Hematopoietic multipotent progenitor cell treated with erythropoietin and hydrocortisone succinate and interleukin-3 and kit ligand, for 17 days (in vitro differentiated cells): Measurements from ENCODE around the gene MRC1.

Experiments
- DNase-seq: peaks from one replicate; pipeline ENCODE4 v3.0.0-alpha.2; 2015; ENCODE audit warnings: low spot score

The MRC1 gene

GRCh38 chr10:17847585-17848296 lies 38.6 kb downstream of the MRC1 start:
- DNase-seq = no peak

GRCh38 chr10:17848646-17849045 lies 39.5 kb downstream of the MRC1 start:
- DNase-seq = no peak

GRCh38 chr10:17850501-17850900 lies 41.4 kb downstream of the MRC1 start:
- DNase-seq = no peak

- DNase-seq = no peak
Measured at GRCh38 chr10:17851611-17852010, 42.5 kb downstream of the MRC1 start.

- no peak for DNase-seq
Measured at GRCh38 chr10:17854044-17854652, 45.0 kb downstream of the MRC1 start.

- DNase-seq = no peak
Measured at GRCh38 chr10:17857040-17857439, 47.9 kb downstream of the MRC1 start.

- no peak for DNase-seq
Measured at GRCh38 chr10:17859492-17860156, 50.5 kb downstream of the MRC1 start.

GRCh38 chr10:17861760-17862159 lies 52.6 kb downstream of the MRC1 start:
- no peak for DNase-seq

GRCh38 chr10:17865351-17865750 lies 56.2 kb downstream of the MRC1 start:
- no peak for DNase-seq

GRCh38 chr10:17866346-17866745 lies 57.2 kb downstream of the MRC1 start:
- no peak for DNase-seq

- no peak for DNase-seq
Measured at GRCh38 chr10:17867056-17867455, 57.9 kb downstream of the MRC1 start.

GRCh38 chr10:17871036-17871435 lies 61.9 kb downstream of the MRC1 start:
- DNase-seq = no peak

- peak; percentile 35 for DNase-seq
Measured at GRCh38 chr10:17872191-17873091, 63.3 kb downstream of the MRC1 start.

GRCh38 chr10:17873946-17874345 lies 64.8 kb downstream of the MRC1 start:
- no peak for DNase-seq

GRCh38 chr10:17877121-17877520 lies 68.0 kb downstream of the MRC1 start:
- no peak for DNase-seq

- DNase-seq = no peak
Measured at GRCh38 chr10:17878896-17879295, 69.7 kb downstream of the MRC1 start.

- no peak for DNase-seq
Measured at GRCh38 chr10:17880601-17881000, 71.5 kb downstream of the MRC1 start.

GRCh38 chr10:17882557-17882956 lies 73.4 kb downstream of the MRC1 start:
- no peak for DNase-seq

GRCh38 chr10:17883621-17884020 lies 74.5 kb downstream of the MRC1 start:
- no peak for DNase-seq

GRCh38 chr10:17888189-17888588 lies 79.0 kb downstream of the MRC1 start:
- no peak for DNase-seq

GRCh38 chr10:17891435-17891834 lies 82.3 kb downstream of the MRC1 start:
- DNase-seq = no peak

GRCh38 chr10:17904564-17904963 lies 95.4 kb downstream of the MRC1 start:
- DNase-seq = no peak
